ENCODE data around the gene TMEM176B. TPM values are rescaled to one million over a fixed set of nuclear protein-coding genes. Genes with fewer than 3 reads are reported as not detected.

TMEM176B gene
- total and polyA plus RNA-seq, 2 of the 13 experiments (the other 11 are each of a cell fraction or from before 2014, with no cell fraction given) = not detected

GRCh38 chr7:150784954-150785353, 15.2 kb downstream of the TMEM176B start:
- ATAC-seq (no peak), FAIRE-seq (no peak), DNase-seq (ENCODE audit: low spot score) (no peak)
- H3K27ac ChIP-seq (ENCODE audit: extremely low read length, insufficient read depth, low read length) = no peak overlapping the region
- WGBS (ENCODE audit: low lambda C conversion rate) = 76% methylated on average over 4 of the region's 4 CpGs
- POLR2A ChIA-PET = no interaction called here
- no peak overlapping the region for H3K9ac ChIP-seq (ENCODE audit: insufficient read depth, low read depth, low read length)
- no peak overlapping the region for H3K4me3 ChIP-seq (replicated peaks in 1 of 3; ENCODE audit: insufficient read depth in 1 of 3, low read depth in 2 of 3, low read length in 3 of 3)
- in situ Hi-C loops (cut with HindIII; ENCODE audit: extremely low pct_ligation_motif_present, low pct_unique_long_range_greater_than_20kb) (no loop called here), intact Hi-C loops (cut with micrococcal nuclease; ENCODE audit: unreplicated experiment) (loop anchor here (2.0 to 5.0 kb wide), 2 partner anchors 77 to 444 kb away; partner anchors contain the start of gene RARRES2)
- BruUV-seq (replicated peaks) = no TSS peak
- peaks cover 18% of the 10 kb centered on the region for H3K4me1 ChIP-seq (ENCODE audit: insufficient read depth, low read length)
- H3K4me2 ChIP-seq (ENCODE audit: low read depth, low read length) = no peak overlapping the region
- H3K27me3 ChIP-seq (ENCODE audit: control insufficient read depth in 1 of 2, insufficient read depth in 2 of 2, low read length in 2 of 2) = peaks cover 0 to 24% of the 10 kb centered on the region in 2 experiments; a peak in 3 of 5 replicates
- H3K36me3 ChIP-seq (replicated peaks in 1 of 2; ENCODE audit: control insufficient read depth in 1 of 2, insufficient read depth in 2 of 2, low read length in 2 of 2) = no peaks in the 10 kb centered on the region
- no peak overlapping the region for H2AFZ ChIP-seq (ENCODE audit: low read length)
- CTCF ChIA-PET (ENCODE audit: low intra/inter-chr PET ratio, low total read pairs) = no interaction called here
- H4K20me1 ChIP-seq (ENCODE audit: insufficient read depth, low read length) = no peaks in the 10 kb centered on the region
- no peaks in the 10 kb centered on the region for H3K9me3 ChIP-seq (ENCODE audit: low read length)
- no peaks in the 10 kb centered on the region for H3K79me2 ChIP-seq (ENCODE audit: insufficient read depth, low read length)
- no peak for TF ChIP-seq TFDP1 (CRISPR knock-in tag; IDR thresholded peaks at IDR 0.05; ENCODE audit: borderline replicate concordance)
- TF ChIP-seq EEA1 (CRISPR knock-in tag; IDR thresholded peaks at IDR 0.05; ENCODE audit: borderline replicate concordance) = no peak
- TF ChIP-seq ZNF12 (CRISPR knock-in tag; IDR thresholded peaks at IDR 0.05) = no peak
- no peak for TF ChIP-seq ZFP36L2 (CRISPR knock-in tag; IDR thresholded peaks at IDR 0.05)
- no peak for TF ChIP-seq MZF1 (CRISPR knock-in tag; IDR thresholded peaks at IDR 0.05; ENCODE audit: borderline replicate concordance)
- TF ChIP-seq KLF13 (CRISPR knock-in tag; IDR thresholded peaks at IDR 0.05) = no peak
- TF ChIP-seq MNT (IDR thresholded peaks at IDR 0.05) = no peak
- TF ChIP-seq JDP2 (CRISPR knock-in tag; IDR thresholded peaks at IDR 0.05; ENCODE audit: borderline replicate concordance) = no peak
- TF ChIP-seq NFRKB (IDR thresholded peaks at IDR 0.05) = no peak
- TF ChIP-seq ZUFSP (CRISPR knock-in tag; IDR thresholded peaks at IDR 0.05; ENCODE audit: borderline replicate concordance) = no peak
- TF ChIP-seq ZNF607 (CRISPR knock-in tag; IDR thresholded peaks at IDR 0.05; ENCODE audit: borderline replicate concordance) = no peak
- no peak for TF ChIP-seq FOXP4 (CRISPR knock-in tag; IDR thresholded peaks at IDR 0.05)
- no peak for TF ChIP-seq TRIM24 (CRISPR knock-in tag; IDR thresholded peaks at IDR 0.05)
- TF ChIP-seq ARID5B (CRISPR knock-in tag; IDR thresholded peaks at IDR 0.05) = no peak
